Gastrocnemius medialis (tissue), 4 donors: Measurements from ENCODE around the gene ZNF326.

Experiments used
- CTCF ChIP-seq, 5 experiments: fragments of 450-650 bp in 3 of 5; fragments of 200-600 bp in 2 of 5; sonication (generic) in 2 of 5; IDR thresholded peaks in 4 of 5; conservative IDR thresholded peaks in 1 of 5; 1 replicate in 4 of 5; 2 replicates in 1 of 5; pipeline ENCODE4 v1.5.1; 2016 to 2019; ENCODE audit warnings: antibody characterized with exemption in 5 of 5, mild to moderate bottlenecking in 3 of 5, moderate library complexity in 3 of 5
- POLR2A ChIP-seq, 2 donors: fragments of 450-650 bp; IDR thresholded peaks; one replicate each; pipeline ENCODE4 v1.6.1; 2017; ENCODE audit warnings: antibody characterized with exemption in 2 of 2, mild to moderate bottlenecking in 2 of 2, moderate library complexity in 2 of 2

DNA sequence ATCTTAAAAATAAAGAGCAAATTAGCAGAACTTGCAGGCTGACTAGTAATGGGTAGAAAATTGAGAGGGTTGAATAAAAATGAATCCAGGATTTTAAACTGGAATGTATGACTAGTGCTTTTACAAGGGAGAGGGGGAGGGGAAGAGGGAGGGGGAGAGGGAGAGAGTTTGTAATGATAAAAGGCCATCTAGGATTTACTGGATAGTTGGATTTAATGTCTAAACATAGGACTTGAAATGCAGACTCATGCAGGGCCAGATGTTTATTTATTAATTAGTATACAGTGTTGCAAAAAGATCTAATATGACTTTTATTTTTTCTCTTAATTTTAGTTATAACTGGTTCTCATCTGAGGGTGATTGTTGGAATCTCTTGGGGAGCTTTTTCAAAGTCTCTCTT, 4.3 kb downstream of the ZNF326 start:
- TF ChIP-seq CTCF (IDR thresholded peaks at IDR 0.05 in 4 of 5, conservative IDR thresholded peaks at IDR 0.05 in 1 of 5) (no peak), POLR2A (IDR thresholded peaks at IDR 0.05) (no peak)
